ENCODE data around the gene GBA3.

Gene GBA3

DNA sequence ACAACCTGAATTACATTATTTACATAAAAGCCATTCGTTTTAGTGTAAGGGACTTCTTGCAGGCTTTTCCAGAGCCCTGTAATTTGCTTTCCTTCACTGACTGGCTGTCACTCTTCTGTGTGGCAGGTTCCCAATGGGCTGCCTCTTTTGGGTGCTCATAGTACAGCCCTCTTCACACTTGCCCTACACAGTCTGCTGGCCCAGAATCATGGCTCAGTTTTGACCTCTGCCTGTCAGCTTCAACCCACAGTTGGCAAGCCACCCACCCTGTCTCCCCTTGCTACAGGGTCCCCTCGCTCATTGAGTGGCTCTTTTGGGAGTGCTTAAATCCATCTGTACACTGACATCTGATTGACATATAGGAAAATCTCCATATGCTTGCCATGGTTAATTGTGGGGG is 97.9 kb downstream of the GBA3 start:
- DNase-seq, result no peak

DNA sequence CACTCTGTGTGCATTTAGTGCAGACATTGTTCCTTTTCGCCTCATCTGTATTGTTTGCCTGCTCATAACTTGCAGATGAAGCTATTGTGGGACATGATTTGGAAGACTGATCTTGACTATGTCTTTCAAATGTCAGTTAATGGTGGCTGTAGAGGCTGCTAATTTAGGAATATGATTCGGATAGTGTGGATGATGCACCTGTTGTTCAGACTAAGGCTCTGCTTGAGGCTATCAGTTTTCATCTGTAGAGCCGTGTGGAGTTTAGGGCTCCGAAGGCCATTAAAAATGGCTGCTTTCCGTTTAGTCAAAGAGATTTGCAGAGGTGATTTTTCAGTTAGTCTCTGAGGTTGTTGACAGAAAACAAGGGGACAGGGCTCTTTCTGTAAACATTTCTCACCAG is 102.0 kb downstream of the GBA3 start:
- DNase-seq, result no peak

DNA sequence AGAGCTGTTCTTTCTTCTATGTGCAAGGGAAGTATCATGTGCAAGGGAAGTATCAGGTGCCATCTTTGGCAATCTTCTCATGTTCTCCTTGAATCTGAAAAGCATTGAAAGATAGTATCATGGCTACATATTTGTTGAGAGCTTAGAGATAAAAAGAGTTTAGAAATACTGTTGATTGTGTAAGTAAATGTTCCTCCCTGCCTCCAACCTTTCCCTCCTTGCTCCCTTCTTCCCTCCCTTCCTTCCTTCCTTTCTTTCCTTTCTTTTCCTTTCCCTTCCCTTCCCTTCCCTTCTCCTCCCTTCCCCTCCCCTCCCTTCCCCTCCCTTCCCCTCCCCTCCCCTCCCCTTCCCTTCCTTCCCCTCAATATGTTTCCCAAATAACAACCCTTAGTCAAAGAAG is 108.7 kb downstream of the GBA3 start:
- no peak for DNase-seq

DNA sequence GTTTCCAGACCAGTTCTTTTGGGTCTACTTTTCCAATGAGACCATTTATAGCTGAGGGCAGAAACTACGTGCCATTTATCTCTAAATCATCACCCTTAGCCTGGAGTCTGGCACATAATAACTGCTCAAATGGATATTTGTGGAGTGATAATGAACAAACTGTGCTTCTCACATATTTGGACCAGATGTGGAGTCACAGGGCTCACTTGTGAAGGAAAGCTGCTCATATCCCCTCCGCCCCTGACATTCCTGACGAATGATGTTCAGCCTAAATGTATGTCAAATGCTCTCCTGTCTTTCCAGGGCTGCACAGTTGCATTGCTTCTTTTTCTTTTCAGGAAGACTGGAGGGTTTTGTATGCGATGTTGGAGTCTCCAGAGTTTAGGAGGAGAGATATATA is 110.1 kb downstream of the GBA3 start:
- no peak for DNase-seq

DNA sequence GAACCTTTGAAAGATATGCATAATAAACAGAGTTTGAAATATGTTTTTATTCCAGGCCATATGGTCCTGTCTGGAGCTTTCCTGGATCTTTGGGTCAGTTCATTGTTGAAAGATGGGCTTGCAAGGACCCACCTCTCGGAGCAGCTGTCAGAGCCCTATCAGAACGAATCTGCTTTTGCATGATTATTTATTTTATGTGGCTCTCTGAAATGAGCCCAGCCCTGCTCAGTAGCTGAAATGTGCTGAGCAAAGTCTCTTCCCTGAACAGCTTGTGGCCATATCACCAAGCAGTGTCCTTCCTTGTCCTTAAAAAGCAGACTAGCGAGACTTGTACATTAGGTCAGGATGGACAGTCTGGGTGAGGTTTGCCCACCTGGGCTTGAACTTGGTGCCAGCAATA is 110.8 kb downstream of the GBA3 start:
- DNase-seq, result no peak

DNA sequence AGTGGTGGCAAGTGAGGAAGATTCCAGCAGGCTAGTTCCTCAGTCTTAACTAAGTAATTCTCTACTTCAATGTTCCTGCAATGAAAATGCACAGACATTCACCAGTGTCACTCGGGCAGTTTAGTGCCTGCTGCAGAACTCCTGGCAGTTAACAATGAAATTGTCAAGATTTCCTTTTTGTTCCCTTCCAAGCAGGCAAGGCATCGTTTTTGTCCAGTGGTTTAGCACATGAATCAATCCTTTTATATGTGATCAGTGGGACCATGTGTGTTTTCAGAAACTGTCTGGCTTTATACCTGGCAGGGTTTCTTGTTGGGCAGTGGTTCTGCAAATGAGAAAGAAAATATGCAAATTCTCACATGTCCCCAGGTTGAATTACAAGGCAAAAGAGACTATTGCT is 122.2 kb downstream of the GBA3 start:
- no peak for DNase-seq

DNA sequence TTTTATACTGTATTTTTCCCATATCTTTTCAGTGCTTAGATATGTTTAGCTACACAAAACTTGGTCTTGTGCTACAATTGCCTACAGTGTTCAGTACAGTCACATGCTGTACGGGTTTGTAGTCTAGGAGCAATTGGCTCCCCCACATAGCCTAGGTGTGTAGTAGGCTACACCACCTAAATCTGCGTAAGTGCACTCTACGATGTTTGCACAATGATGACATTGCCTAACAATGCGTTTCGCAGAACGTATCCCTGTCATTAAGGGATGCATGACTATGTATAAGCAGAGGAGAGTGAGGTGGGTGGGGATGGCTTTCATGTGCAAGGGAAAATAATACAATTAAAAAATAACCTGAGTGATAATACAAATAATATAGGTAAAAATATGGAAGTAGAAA is 131.4 kb downstream of the GBA3 start:
- DNase-seq, result no peak

DNA sequence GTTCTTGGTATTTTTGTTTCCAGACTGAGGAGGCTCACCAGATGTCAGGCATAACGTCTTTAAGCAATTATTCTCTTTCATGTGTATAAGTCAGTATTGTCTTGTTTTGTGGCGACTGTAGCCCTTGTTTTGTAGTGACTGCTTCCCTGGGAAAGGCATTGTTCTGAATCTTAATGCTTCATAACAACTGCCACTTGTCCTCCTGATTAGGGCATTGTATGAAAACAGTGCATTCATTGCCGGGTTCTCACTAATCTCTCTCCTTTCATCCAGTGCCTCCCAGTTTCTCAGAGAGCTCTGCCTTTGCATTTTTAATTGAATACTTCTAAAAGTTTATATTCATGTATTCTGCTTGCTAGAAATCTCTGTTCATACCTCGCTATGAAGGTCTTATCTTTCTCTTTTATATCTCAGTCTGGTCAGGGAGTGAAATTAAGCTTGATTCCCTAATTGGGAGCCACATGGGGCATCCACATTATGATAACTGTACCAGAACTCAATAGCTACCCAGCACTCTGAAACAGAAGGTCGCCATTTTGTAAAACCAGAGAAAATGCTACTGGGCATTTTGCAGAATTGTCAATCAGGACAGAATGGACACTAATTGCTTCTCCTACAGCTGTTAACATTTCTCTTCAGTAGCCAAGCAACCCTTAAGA is 149.8 kb downstream of the GBA3 start:
- no peak for DNase-seq

DNA sequence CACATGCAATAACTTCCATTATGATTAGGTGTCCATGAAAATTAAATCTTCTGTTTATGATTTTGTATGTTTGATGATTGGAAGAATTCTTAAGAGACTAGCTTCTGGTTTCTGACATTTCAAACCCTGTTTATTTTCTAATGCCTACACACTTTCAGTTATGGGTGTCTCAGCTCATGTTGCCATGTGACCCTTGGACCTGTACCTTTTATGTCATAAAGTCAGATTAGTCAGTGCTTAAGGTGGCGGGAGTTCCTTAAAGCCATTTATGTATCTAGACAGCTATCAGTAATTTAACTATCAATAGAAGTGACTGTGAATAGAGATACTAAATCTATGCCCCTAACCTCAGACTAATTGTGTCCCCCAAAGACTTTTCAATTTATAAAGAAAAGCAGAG is 155.6 kb downstream of the GBA3 start:
- DNase-seq, result no peak

DNA sequence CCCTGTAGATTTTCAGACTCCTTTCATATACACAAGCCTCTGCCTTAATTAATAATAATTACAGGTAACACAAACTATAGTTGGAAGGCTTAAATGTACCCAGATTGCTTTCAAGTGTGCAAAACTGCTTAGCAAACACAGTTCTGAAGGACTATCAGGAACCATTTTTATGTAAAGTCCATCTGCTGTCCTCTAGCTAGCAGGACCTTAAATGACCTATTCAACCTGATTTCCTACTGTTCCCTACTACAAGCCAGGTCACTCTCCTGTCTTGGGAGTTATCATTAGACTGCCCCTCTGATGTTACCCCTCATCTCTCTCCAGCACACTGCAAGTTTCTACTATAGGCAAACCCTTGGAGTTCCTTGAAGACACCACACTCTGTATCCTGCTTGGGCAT is 157.3 kb downstream of the GBA3 start:
- DNase-seq, result no peak

DNA sequence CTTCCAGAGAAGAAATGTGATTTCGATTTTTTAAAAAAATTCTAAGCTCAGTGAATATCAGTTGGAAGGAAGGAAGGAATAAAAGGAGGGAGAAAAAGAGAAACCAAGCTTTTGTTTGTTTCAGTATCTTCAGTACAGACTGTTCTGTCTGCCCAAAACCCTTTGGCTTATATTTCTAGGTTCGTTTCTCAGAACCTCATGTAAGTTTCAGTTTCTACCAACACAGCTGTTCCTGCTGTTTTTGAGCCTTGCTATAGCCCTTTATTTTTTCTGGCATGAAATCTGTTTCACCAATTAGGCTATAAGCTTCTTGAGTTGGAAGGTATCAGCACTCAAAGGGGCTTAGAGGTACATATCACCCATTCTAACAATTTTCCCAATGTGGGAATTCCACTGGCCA is 157.9 kb downstream of the GBA3 start:
- DNase-seq, result no peak

DNA sequence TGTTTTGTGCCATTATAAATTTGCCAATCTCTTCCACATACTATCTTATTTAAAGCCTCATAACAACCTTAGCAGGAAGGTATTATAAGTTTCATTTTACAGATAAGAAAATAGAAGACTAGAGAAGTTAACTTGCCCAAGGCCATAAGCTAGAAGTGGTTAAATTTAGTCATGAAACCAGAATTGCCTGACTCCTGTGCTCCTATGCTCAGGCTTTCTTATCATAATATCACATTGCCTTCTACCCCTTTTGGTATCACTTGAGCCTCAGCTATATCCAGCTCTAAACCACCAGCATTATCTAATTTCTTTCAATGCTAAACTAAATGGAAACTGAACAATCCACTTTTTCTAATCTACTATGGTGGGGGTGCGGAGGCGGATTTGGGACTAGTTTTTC is 164.7 kb downstream of the GBA3 start:
- DNase-seq, result no peak

DNA sequence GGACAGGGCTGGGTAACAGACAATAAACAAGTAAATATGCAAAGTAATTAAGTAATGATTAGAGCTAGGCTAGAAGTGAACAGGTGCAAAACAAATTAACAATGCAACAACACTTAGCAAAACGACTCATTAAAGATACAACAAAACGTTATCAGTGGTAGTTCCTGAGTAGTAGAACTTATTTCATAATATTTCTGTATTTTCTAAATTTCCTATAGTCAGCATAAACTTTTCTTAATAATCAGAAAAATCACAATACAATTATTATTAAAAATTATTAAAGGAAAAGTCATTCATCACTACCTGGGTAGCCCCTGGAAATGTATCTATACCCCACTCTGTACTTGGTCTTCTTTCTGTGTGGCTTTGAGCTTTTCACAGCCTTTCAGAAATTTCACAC is 166.6 kb downstream of the GBA3 start:
- DNase-seq, result no peak

All from stimulated activated CD4-positive, alpha-beta T cell treated with anti-CD3 and anti-CD28 coated beads, Interleukin-2, amount 100 ng/mL, for 24 hours (primary cell).